Measurements from ENCODE around the gene ABCD1. TPM values are rescaled to one million over a fixed set of nuclear protein-coding genes. Genes with fewer than 3 reads are reported as not detected.
"Not testable (repeated sequence)": the region's sequence is repeated elsewhere in the genome, so short reads cannot be mapped to it uniquely, and the experiment has no call there.

The ABCD1 gene
- total RNA-seq, 2 experiments from 2014 or later: 4.1 to 4.3 TPM

GRCh38 chrX:153719701-153720100, 5.0 kb upstream of the ABCD1 start:
- Mint-ChIP-seq H3K36me3 (peaks cover 24% of the 10 kb centered on the region), H3K27me3 (no peaks in the 10 kb centered on the region), H3K27ac (no peak overlapping the region), H3K9me3 (no peaks in the 10 kb centered on the region), H3K4me1 (peaks cover 18% of the 10 kb centered on the region), H3K4me3 (no peak overlapping the region)
- DNase-seq: no peak

DNA sequence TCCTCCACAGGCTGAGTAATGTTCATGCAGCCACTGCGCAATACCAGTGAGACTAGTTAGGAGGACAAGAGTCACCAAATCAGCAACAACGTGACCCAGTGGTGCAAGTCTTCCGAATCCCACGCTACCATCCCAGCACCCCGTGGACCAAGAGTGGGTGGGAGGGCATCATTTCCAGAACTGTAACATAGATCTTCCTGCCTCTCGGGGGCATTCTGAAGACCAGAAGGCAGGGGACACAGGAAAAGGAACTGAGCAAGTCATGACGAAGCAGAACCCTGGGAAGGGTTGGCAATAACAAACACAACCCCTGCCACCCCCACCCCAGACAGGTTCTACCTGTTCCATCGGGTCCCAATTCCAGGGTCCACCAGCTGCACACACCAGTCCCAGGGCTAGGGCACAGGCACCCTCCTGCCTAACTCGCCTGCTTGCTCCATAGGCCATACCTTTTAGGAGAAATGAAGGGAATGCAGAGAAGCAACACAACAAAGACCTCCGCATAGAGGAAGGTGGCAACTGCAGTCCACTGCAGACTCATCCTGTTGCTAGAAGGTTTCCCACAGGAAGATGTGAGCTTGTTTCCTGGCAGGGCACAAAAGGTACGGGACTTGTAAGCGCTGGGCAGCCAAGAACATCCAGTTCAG, 1.8 kb upstream of the ABCD1 start:
- no peak for DNase-seq
- peaks cover 22% of the 10 kb centered on the region for H3K36me3 Mint-ChIP-seq
- peak overlapping the region; percentile 87 for H3K4me3 Mint-ChIP-seq

DNA sequence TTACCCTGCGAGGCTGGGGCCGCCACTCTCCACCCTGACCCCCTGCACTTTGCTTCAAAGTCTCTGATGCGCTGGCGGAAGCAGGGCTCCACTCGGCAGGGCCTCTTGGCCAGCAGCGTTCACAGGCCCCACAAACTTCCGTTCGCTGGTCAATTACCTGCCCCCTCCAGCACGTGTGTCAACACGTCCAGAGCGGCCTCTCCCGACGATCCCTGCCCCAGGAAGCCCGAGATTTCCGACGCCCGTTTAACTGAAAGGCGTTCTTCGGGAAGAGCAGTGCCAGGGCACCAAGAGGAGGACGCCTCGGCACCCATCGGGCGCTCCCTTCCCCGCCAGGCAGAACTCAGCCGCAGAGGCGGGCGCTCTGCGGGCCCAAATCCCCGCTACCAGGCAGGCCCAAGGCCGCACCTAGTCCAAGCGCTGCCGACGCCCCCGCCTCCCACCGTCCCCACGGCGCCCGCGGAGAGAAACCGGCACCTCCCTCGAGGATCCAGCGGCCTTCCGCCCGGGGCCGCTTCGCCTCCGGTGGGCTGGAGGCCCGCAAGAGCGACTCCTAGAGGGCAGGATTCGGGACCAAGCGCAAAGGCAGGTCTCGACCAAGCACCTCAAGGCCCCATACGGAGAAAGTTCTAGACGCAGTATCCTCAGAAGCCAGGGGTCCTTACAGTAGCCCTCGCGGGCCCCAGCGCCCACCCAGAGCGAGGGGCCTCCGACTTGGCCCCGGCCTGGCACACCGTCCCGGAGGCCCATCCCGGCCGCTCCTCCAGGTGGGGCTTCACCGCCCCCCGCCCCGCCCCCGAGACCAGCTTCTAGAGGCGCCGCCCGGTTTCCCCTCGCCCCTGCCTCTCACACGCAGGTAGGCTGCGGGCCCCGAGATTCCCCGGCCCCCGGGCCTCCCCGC, 1.1 kb upstream of the ABCD1 start:
- Mint-ChIP-seq H3K36me3 (peaks cover 22% of the 10 kb centered on the region), H3K27ac (peak overlapping the region; percentile 83), H3K4me1 (peaks cover 27% of the 10 kb centered on the region), H3K9me3 (no peaks in the 10 kb centered on the region), H3K4me3 (peak overlapping the region; percentile 87), H3K27me3 (no peaks in the 10 kb centered on the region)
- DNase-seq: peak; percentile 61

More for the DNA sequence above, 1.8 kb upstream of the ABCD1 start:
- Mint-ChIP-seq H3K9me3 (no peaks in the 10 kb centered on the region), H3K27ac (peak overlapping the region; percentile 83), H3K27me3 (no peaks in the 10 kb centered on the region), H3K4me1 (peaks cover 27% of the 10 kb centered on the region)

- peaks cover 16% of the 10 kb centered on the region for H3K36me3 Mint-ChIP-seq
- H3K27me3 Mint-ChIP-seq: no peaks in the 10 kb centered on the region
- H3K27ac Mint-ChIP-seq: no peak overlapping the region
- no peaks in the 10 kb centered on the region for H3K9me3 Mint-ChIP-seq
- peak overlapping the region; percentile 61 for H3K4me3 Mint-ChIP-seq
- peaks cover 21% of the 10 kb centered on the region for H3K4me1 Mint-ChIP-seq
- DNase-seq: peak; percentile 33
These were observed 579 bp downstream of the ABCD1 start for GRCh38 chrX:153725039-153725831.

DNA sequence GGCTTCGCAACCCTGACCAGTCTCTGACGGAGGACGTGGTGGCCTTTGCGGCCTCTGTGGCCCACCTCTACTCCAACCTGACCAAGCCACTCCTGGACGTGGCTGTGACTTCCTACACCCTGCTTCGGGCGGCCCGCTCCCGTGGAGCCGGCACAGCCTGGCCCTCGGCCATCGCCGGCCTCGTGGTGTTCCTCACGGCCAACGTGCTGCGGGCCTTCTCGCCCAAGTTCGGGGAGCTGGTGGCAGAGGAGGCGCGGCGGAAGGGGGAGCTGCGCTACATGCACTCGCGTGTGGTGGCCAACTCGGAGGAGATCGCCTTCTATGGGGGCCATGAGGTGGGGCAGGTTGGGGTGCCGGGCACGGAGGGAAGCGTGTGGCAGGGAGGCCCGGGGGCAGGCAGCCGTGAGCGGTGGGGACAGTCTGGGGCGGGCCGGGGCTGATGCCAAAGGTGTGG, 1.2 kb downstream of the ABCD1 start:
- peak overlapping the region; percentile 22 for H3K4me3 Mint-ChIP-seq
- DNase-seq: no peak
- H3K27ac Mint-ChIP-seq: no peak overlapping the region
- peaks cover 14% of the 10 kb centered on the region for H3K36me3 Mint-ChIP-seq
- H3K27me3 Mint-ChIP-seq: no peaks in the 10 kb centered on the region
- peaks cover 19% of the 10 kb centered on the region for H3K4me1 Mint-ChIP-seq
- H3K9me3 Mint-ChIP-seq: no peaks in the 10 kb centered on the region

GRCh38 chrX:153726286-153727122, 1.8 kb downstream of the ABCD1 start:
- no peaks in the 10 kb centered on the region for H3K27me3 Mint-ChIP-seq
- H3K9me3 Mint-ChIP-seq: peaks cover 2% of the 10 kb centered on the region
- peaks cover 18% of the 10 kb centered on the region for H3K36me3 Mint-ChIP-seq
- DNase-seq: peak; percentile 46
- H3K4me3 Mint-ChIP-seq: peak overlapping the region; percentile 63
- H3K4me1 Mint-ChIP-seq: peaks cover 24% of the 10 kb centered on the region
- H3K27ac Mint-ChIP-seq: peak overlapping the region; percentile 76

GRCh38 chrX:153727123-153727931, 2.7 kb downstream of the ABCD1 start:
- DNase-seq: no peak
- Mint-ChIP-seq H3K4me1 (peaks cover 24% of the 10 kb centered on the region), H3K27me3 (no peaks in the 10 kb centered on the region), H3K9me3 (peaks cover 6% of the 10 kb centered on the region), H3K27ac (peak overlapping the region; percentile 76), H3K36me3 (peaks cover 20% of the 10 kb centered on the region), H3K4me3 (peak overlapping the region; percentile 63)

DNA sequence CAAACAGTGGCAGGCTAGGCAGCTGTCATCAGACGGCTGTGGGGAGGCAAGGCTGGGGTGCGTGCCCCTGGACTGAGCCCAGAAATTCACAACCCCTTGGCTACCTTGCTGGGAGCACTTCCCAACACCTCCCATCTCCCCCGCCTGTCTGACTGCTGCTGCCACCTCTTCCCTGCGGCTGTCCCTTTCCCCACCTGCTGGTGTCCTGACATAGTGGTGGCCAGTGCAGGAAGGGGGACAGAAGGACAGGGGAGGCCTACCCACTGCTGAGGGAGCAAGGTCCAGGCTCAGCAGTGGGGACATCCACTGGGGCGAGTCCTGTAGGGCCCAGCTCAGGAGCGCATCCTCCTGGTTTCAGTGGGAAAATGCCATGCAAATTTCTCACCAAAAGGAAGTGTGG, 3.4 kb downstream of the ABCD1 start:
- H3K4me3 Mint-ChIP-seq: no peak overlapping the region
- no peaks in the 10 kb centered on the region for H3K27me3 Mint-ChIP-seq
- H3K9me3 Mint-ChIP-seq: peaks cover 6% of the 10 kb centered on the region
- peaks cover 22% of the 10 kb centered on the region for H3K4me1 Mint-ChIP-seq
- no peak for DNase-seq
- no peak overlapping the region for H3K27ac Mint-ChIP-seq
- H3K36me3 Mint-ChIP-seq: peaks cover 14% of the 10 kb centered on the region

DNA sequence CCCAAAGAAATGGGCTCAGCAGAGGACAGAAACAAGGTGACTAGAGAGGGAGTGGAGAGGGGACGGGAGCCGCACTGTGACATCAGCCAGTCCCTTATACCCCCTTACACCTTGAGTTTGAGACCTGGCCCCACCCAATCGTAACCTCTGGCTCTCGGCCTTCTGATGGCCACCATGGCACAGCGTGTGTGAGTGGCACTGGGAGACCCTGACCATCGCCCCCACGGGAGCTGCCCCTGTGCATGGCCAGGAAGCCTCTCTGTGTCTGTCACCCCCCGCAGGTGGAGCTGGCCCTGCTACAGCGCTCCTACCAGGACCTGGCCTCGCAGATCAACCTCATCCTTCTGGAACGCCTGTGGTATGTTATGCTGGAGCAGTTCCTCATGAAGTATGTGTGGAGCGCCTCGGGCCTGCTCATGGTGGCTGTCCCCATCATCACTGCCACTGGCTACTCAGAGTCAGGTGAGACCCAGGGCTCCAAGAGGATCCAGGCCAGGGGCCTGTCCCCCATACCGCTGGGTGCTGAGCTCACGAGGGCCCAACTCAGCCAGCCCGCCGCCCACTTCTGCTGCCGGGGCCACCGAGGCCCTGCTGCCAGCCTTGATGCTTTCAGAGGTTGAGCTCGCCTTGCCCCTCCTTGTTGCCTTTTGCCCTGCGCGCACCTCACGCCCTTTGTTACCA, 4.4 kb downstream of the ABCD1 start:
- H3K27me3 Mint-ChIP-seq: no peaks in the 10 kb centered on the region
- no peak overlapping the region for H3K4me3 Mint-ChIP-seq

GRCh38 chrX:153730115-153730514, 5.5 kb downstream of the ABCD1 start:
- peaks cover 15% of the 10 kb centered on the region for H3K36me3 Mint-ChIP-seq
- not testable (repeated sequence) for DNase-seq, H3K27ac Mint-ChIP-seq, H3K27me3 Mint-ChIP-seq, H3K9me3 Mint-ChIP-seq, H3K4me3 Mint-ChIP-seq
- peaks cover 24% of the 10 kb centered on the region for H3K4me1 Mint-ChIP-seq

More for the DNA sequence above, 4.4 kb downstream of the ABCD1 start:
- H3K9me3 Mint-ChIP-seq: peaks cover 6% of the 10 kb centered on the region
- peaks cover 22% of the 10 kb centered on the region for H3K4me1 Mint-ChIP-seq
- no peak overlapping the region for H3K27ac Mint-ChIP-seq
- no peak for DNase-seq
- peaks cover 15% of the 10 kb centered on the region for H3K36me3 Mint-ChIP-seq

DNA sequence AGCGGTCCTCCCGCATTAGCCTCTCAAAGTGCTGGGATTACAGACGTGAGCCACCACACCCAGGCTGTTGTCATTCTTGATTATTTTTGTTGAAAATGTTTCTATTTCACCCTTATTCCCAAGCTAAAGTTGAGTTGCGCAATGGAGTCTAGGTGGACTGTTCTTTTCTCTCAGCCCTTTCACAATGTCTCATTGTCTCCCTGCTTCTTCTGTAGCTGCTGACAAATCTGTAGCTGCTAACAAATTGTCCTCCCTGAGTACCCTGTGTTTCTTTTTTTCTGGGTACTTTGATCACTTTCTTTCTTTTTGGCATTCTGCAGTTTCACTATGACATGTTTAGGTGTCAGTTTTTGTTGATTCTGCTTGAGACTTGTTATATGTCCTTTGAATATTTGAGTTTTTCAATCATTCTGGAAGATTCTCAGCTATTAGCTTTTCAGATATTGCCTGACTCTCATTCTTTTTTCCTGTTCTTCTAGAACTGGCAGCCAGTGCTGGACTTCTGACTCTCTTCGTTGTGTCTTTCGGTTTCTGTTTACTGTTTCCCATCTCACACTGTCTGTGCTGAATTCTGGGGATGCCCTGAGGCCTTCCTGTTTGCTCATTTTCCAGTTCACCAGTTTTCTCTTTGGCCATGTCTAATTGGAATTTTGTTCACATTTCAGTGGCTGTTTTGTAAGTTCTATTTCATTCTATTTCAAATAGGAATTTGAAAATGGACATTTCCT, 6.6 kb downstream of the ABCD1 start:
- H3K27me3 Mint-ChIP-seq: no peaks in the 10 kb centered on the region
- peaks cover 15% of the 10 kb centered on the region for H3K36me3 Mint-ChIP-seq
- H3K4me3 Mint-ChIP-seq: no peak overlapping the region
- peak overlapping the region; percentile 42 for H3K27ac Mint-ChIP-seq
- no peak for DNase-seq
- peaks cover 6% of the 10 kb centered on the region for H3K9me3 Mint-ChIP-seq
- H3K4me1 Mint-ChIP-seq: peaks cover 28% of the 10 kb centered on the region

DNA sequence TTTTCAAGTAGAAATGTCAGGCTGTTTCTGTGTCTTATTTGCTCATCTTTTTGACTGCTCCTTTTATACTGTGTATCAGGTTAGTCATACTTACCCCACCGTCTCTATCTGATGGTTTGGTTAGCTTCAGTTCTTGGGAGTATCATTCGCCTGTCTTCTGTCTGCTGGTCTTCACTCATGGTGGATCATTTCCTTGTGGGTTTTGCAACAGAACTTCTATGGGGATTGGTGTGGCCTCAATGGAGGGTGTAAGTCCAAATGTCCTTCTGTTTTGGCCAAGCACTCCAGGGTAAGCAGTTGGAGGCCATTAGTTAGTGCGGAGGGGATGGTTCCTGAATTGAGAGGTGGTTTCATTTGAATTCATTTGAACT, 7.2 kb downstream of the ABCD1 start:
- no peak for DNase-seq
- peaks cover 27% of the 10 kb centered on the region for H3K4me1 Mint-ChIP-seq
- H3K27me3 Mint-ChIP-seq: no peaks in the 10 kb centered on the region
- peaks cover 6% of the 10 kb centered on the region for H3K9me3 Mint-ChIP-seq
- H3K4me3 Mint-ChIP-seq: no peak overlapping the region
- peak overlapping the region; percentile 42 for H3K27ac Mint-ChIP-seq
- peaks cover 15% of the 10 kb centered on the region for H3K36me3 Mint-ChIP-seq

GRCh38 chrX:153732401-153732800, 7.7 kb downstream of the ABCD1 start:
- Mint-ChIP-seq H3K27me3 (no peaks in the 10 kb centered on the region), H3K9me3 (peaks cover 6% of the 10 kb centered on the region), H3K4me1 (peaks cover 21% of the 10 kb centered on the region), H3K4me3 (no peak overlapping the region), H3K36me3 (peaks cover 15% of the 10 kb centered on the region), H3K27ac (no peak overlapping the region)
- DNase-seq: no peak

Measured in activated naive CD8-positive, alpha-beta T cell treated with anti-CD3 and anti-CD28 coated beads for 36 hours (primary cell).